Osteocyte (in vitro differentiated cells): Measurements from ENCODE around the gene PTGDS. TPM values are rescaled to one million over a fixed set of nuclear protein-coding genes. Genes with fewer than 3 reads are reported as not detected.

Source experiments
- DNase-seq: peaks from one replicate; pipeline ENCODE4 v3.0.0; 2021; ENCODE audit warnings: mixed read lengths; ENCODE audit not compliant: unreplicated experiment; ENCODE audit errors: extremely low spot score
- H3K27ac Mint-ChIP-seq: one replicate; pipeline ENCODE4 v1.8.0; 2021; ENCODE audit warnings: mild to moderate bottlenecking, mixed read lengths; ENCODE audit not compliant: unreplicated experiment
- H3K27me3 Mint-ChIP-seq: one replicate; pipeline ENCODE4 v1.8.0; 2021; ENCODE audit warnings: mixed read lengths; ENCODE audit not compliant: unreplicated experiment
- H3K36me3 Mint-ChIP-seq: one replicate; pipeline ENCODE4 v1.8.0; 2021; ENCODE audit warnings: mixed read lengths; ENCODE audit not compliant: unreplicated experiment
- H3K4me1 Mint-ChIP-seq: one replicate; pipeline ENCODE4 v1.8.0; 2021; ENCODE audit warnings: mixed read lengths; ENCODE audit not compliant: unreplicated experiment
- H3K4me3 Mint-ChIP-seq: one replicate; pipeline ENCODE4 v1.8.0; 2021; ENCODE audit warnings: mild to moderate bottlenecking, moderate library complexity, mixed read lengths; ENCODE audit not compliant: unreplicated experiment
- H3K9me3 Mint-ChIP-seq: one replicate; pipeline ENCODE4 v1.8.0; 2021; ENCODE audit warnings: mixed read lengths; ENCODE audit not compliant: unreplicated experiment
- total RNA-seq: library from RNA; stranded (reverse); gene quantifications from 2 replicates; pipeline ENCODE4 v1.2.1, GENCODE V29; 2021
- TF ChIP-seq, protein P1 (sequence below): fragments of 200-600 bp; sonication (generic); IDR thresholded peaks from 2 replicates; pipeline ENCODE4 v1.5.0; 2021; ENCODE audit warnings: antibody characterized with exemption, mild to moderate bottlenecking, moderate library complexity

The PTGDS gene
- total RNA-seq, 1 donor from 2014 or later = 123 TPM

DNA sequence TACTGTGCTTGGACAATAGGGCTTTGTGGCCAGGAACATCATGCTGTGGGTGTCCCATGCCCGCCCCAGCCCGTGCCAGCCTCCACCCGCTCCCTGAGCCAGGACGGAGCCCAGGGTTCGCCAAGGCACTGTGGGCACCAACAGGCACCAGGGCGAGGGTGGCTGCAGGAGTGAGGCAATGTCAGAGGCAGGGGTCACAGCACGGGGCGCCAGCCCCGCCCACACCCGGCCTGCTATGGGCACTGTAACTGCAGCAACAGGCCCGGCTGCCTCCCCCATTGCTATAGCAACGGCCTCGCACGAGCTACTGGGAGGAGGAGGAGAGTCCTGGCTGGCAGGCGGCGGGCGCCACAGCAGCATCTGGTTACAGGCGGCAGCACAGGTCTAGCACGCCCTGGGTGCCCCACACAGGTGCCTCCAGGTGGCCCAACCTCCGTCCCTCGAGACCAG lies 48.2 kb downstream of the PTGDS start:
- no peaks in the 10 kb centered on the region for H3K36me3 Mint-ChIP-seq
- no peak for DNase-seq
- H3K4me1 Mint-ChIP-seq = peaks cover 12% of the 10 kb centered on the region
- no peaks in the 10 kb centered on the region for H3K9me3 Mint-ChIP-seq
- H3K27ac Mint-ChIP-seq = no peak overlapping the region
- H3K4me3 Mint-ChIP-seq = no peak overlapping the region
- TF ChIP-seq, protein P1, sequence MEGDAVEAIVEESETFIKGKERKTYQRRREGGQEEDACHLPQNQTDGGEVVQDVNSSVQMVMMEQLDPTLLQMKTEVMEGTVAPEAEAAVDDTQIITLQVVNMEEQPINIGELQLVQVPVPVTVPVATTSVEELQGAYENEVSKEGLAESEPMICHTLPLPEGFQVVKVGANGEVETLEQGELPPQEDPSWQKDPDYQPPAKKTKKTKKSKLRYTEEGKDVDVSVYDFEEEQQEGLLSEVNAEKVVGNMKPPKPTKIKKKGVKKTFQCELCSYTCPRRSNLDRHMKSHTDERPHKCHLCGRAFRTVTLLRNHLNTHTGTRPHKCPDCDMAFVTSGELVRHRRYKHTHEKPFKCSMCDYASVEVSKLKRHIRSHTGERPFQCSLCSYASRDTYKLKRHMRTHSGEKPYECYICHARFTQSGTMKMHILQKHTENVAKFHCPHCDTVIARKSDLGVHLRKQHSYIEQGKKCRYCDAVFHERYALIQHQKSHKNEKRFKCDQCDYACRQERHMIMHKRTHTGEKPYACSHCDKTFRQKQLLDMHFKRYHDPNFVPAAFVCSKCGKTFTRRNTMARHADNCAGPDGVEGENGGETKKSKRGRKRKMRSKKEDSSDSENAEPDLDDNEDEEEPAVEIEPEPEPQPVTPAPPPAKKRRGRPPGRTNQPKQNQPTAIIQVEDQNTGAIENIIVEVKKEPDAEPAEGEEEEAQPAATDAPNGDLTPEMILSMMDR = no peak
- no peaks in the 10 kb centered on the region for H3K27me3 Mint-ChIP-seq

GRCh38 chr9:137026384-137026783 lies 49.1 kb downstream of the PTGDS start:
- no peaks in the 10 kb centered on the region for H3K9me3 Mint-ChIP-seq
- peak overlapping the region; percentile 35 for H3K4me3 Mint-ChIP-seq
- TF ChIP-seq, protein P1 = no peak
- no peak overlapping the region for H3K27ac Mint-ChIP-seq
- no peak for DNase-seq
- H3K27me3 Mint-ChIP-seq = no peaks in the 10 kb centered on the region
- H3K4me1 Mint-ChIP-seq = peaks cover 12% of the 10 kb centered on the region
- no peaks in the 10 kb centered on the region for H3K36me3 Mint-ChIP-seq

DNA sequence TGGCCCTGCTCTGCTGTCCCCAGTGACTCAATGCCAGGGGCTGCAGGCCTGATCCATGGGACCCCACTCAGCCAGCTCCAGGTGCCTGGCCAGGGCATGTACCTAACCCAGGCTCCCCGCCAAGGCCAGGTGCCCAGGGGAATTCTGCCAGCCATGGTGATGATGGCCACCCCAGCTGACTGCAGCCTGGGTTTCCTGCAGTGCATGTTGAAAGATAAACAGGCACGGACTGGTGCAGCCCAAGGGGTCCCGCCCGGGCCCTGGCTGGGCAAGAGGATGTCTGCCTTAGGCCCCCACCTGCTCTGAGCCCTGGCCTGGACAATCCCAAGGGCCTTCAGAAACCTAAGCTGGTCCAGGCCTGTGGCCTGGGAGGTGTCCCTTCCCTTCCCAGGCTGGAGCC lies 49.5 kb downstream of the PTGDS start:
- TF ChIP-seq, protein P1 = no peak
- H3K36me3 Mint-ChIP-seq = no peaks in the 10 kb centered on the region
- H3K27ac Mint-ChIP-seq = no peak overlapping the region
- H3K4me3 Mint-ChIP-seq = peak overlapping the region; percentile 77
- DNase-seq = no peak
- no peaks in the 10 kb centered on the region for H3K27me3 Mint-ChIP-seq
- H3K9me3 Mint-ChIP-seq = no peaks in the 10 kb centered on the region
- H3K4me1 Mint-ChIP-seq = peaks cover 12% of the 10 kb centered on the region

DNA sequence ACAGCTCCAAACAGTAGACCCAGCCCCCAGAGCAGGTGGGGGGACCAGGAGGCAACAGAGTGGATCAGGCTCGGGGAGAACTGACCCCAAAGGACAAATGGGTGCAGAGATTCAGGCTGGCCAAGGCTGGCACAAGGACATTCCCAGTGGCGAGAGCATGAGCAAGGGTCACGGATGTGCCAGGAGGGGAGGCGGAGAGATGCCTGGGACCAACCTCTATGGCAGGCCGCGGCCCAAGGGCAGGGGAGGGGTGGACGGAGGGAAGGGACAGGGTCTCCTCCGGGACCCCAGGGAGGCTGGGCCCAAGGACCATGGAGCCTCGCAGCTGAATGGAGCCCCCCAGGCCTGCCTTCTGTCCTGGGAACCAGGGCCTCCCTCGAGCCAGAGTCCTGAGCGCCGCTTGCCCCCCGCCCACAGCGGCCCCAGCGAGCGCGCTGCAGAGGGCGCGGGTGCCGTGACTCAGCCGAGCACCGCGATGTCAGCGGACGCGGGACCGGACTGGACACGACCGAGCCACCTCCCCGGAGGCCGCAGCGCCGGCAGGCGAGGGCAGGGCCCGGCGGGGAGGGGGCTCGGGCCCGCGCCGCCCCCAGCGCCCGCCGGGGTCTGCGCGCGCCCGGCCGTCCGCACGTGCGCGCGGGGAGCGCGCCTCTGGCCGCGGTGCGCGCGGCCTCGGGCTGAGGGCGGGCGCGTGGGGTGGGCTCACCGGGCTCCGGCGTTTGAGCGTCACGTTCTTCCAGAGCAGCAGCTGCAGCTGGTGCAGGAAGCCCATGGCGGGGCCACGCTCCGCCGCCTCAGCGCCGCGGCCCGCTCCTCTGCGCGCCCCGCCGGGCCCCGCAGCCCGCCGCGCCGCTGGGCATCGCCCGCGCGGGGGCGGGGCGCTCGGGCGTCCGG lies 50.3 kb downstream of the PTGDS start, which contains the start of gene ABCA2:
ABCA2 (minus strand) TSS at position 869 of the 894 bp plus-strand sequence; CDS start at position 772, 97 bp downstream.
- peak within 1 kb of the TSS; percentile 77 for H3K4me3 Mint-ChIP-seq
- no peak for DNase-seq
- no peaks in the 10 kb centered on the region for H3K36me3 Mint-ChIP-seq
- H3K27me3 Mint-ChIP-seq = no peaks in the 10 kb centered on the region
- H3K4me1 Mint-ChIP-seq = peaks cover 12% of the 10 kb centered on the region
- TF ChIP-seq, protein P1 = no peak
- peak within 1 kb of the TSS; percentile 7 for H3K27ac Mint-ChIP-seq
- H3K9me3 Mint-ChIP-seq = no peaks in the 10 kb centered on the region
